H1 (cell line): ENCODE data around the gene MLLT6. TPM values are rescaled to one million over a fixed set of nuclear protein-coding genes. Genes with fewer than 3 reads are reported as not detected.

Source experiments
- CTCF ChIA-PET: fragments of 300-600 bp; sonication (Branson Sonifier 250); formaldehyde crosslinking; loops from one replicate; lab custom pipeline; 2021; ENCODE audit not compliant: partially characterized antibody; lab: Charles Lee
- POLR2A ChIA-PET: fragments of 300-600 bp; sonication (Branson Sonifier 250); formaldehyde crosslinking; loops from one replicate; lab custom pipeline; 2021; ENCODE audit warnings: inconsistent platforms; ENCODE audit not compliant: partially characterized antibody; lab: Charles Lee
- DNase-seq, 2 experiments: peaks; one replicate each; pipeline versions ENCODE4 v3.0.0 to v3.0.0-alpha.2; 2010 to 2022; ENCODE audit warnings: low spot score in 2 of 2, low read depth in 1 of 2, mixed read lengths in 1 of 2
- FAIRE-seq: peaks from 2 replicates; lab custom pipeline; 2011; peaks lifted over from hg19 to GRCh38; lab: Jason Lieb, UNC
- H2AFZ ChIP-seq: 2 replicates; pipeline ENCODE4 v1.8.1; 2012; ENCODE audit warnings: low read length, inconsistent platforms
- H2AK5ac ChIP-seq: 2 replicates; pipeline ENCODE4 v1.6.1; 2013; ENCODE audit warnings: low read depth, low read length
- H2BK120ac ChIP-seq: replicated peaks from 2 replicates; pipeline ENCODE3; 2013; ENCODE audit warnings: low read depth, low read length, inconsistent platforms
- H2BK12ac ChIP-seq: 2 replicates; pipeline ENCODE4 v1.6.1; 2013; ENCODE audit warnings: low read depth, low read length
- H2BK15ac ChIP-seq: 2 replicates; pipeline ENCODE4 v1.6.1; 2013; ENCODE audit warnings: low read length
- H2BK20ac ChIP-seq: 2 replicates; pipeline ENCODE4 v1.6.1; 2013; ENCODE audit warnings: low read length
- H2BK5ac ChIP-seq: 2 replicates; pipeline ENCODE4 v1.6.1; 2013; ENCODE audit warnings: low read depth, low read length
- H3K14ac ChIP-seq: 2 replicates; pipeline ENCODE4 v1.6.1; 2013; ENCODE audit warnings: inconsistent platforms; ENCODE audit not compliant: insufficient read length
- H3K18ac ChIP-seq: 2 replicates; pipeline ENCODE4 v1.6.1; 2013; ENCODE audit warnings: low read length; ENCODE audit errors: extremely low read depth
- H3K23ac ChIP-seq: 2 replicates; pipeline ENCODE4 v1.6.1; 2013; ENCODE audit warnings: inconsistent platforms; ENCODE audit not compliant: insufficient read length
- H3K23me2 ChIP-seq: 2 replicates; pipeline ENCODE4 v1.6.1; 2013; ENCODE audit warnings: low read depth, low read length
- H3K27ac ChIP-seq: 2 replicates; pipeline ENCODE4 v1.6.1; 2011; ENCODE audit warnings: low read depth, low read length, inconsistent platforms
- H3K27me3 ChIP-seq, 4 experiments: replicated peaks in 1 of 4; 1 replicate in 1 of 4; 2 replicates in 3 of 4; pipeline versions ENCODE4 v1.6.1 to v1.8.1; 2011 to 2013; ENCODE audit warnings: low read length in 3 of 4, mild to moderate bottlenecking in 3 of 4, inconsistent platforms in 2 of 4, mixed read lengths in 2 of 4, moderate library complexity in 1 of 4; ENCODE audit not compliant: control insufficient read depth in 3 of 4, insufficient read depth in 3 of 4; ENCODE audit errors: extremely low read depth in 1 of 4
- H3K36me3 ChIP-seq, 4 experiments: 2 replicates each; pipeline versions ENCODE4 v1.6.1 to v1.8.1; 2011 to 2013; ENCODE audit warnings: mild to moderate bottlenecking in 4 of 4, low read length in 3 of 4, moderate library complexity in 2 of 4, control low read depth in 1 of 4, inconsistent platforms in 1 of 4; ENCODE audit not compliant: insufficient read depth in 4 of 4, control insufficient read depth in 2 of 4
- H3K4ac ChIP-seq: replicated peaks from 2 replicates; pipeline ENCODE3; 2013; ENCODE audit warnings: low read length, low read depth, mixed read lengths, inconsistent platforms; ENCODE audit not compliant: insufficient read length
- H3K4me1 ChIP-seq, 4 experiments: replicated peaks in 1 of 4; 1 replicate in 1 of 4; 2 replicates in 3 of 4; pipeline versions ENCODE4 v1.6.1 to v1.8.1; 2011 to 2013; ENCODE audit warnings: low read length in 3 of 4, inconsistent platforms in 2 of 4, mixed read lengths in 1 of 4; ENCODE audit not compliant: insufficient read depth in 4 of 4, control insufficient read depth in 3 of 4
- H3K4me2 ChIP-seq, 2 experiments: 2 replicates each; pipeline versions ENCODE4 v1.6.1 to v1.8.1; 2011 to 2013; ENCODE audit warnings: low read depth in 2 of 2, low read length in 2 of 2, control low read depth in 1 of 2, inconsistent platforms in 1 of 2, mild to moderate bottlenecking in 1 of 2; ENCODE audit not compliant: insufficient read depth in 1 of 2
- H3K4me3 ChIP-seq, 4 experiments: fragments of 200-600, 300-600 bp in 1 of 4; sonication (generic), shearing (Covaris generic), sonication (Bioruptor Twin) in 1 of 4; 2 replicates each; pipeline versions ENCODE4 v1.5.1 to v1.8.1; 2011 to 2016; ENCODE audit warnings: low read length in 4 of 4, low read depth in 3 of 4, control low read depth in 2 of 4, inconsistent platforms in 2 of 4, mild to moderate bottlenecking in 2 of 4, mixed read lengths in 1 of 4, moderate library complexity in 1 of 4; ENCODE audit not compliant: insufficient read depth in 2 of 4; ENCODE audit errors: extremely low read depth in 1 of 4
- H3K56ac ChIP-seq: replicated peaks from 2 replicates; pipeline ENCODE3; 2013; ENCODE audit warnings: low read depth, mild to moderate bottlenecking, mixed read lengths, low read length, inconsistent platforms; ENCODE audit not compliant: insufficient read length
- H3K79me1 ChIP-seq: 2 replicates; pipeline ENCODE4 v1.6.1; 2013; ENCODE audit warnings: low read depth, low read length, control low read depth
- H3K79me2 ChIP-seq, 2 experiments: 2 replicates each; pipeline versions ENCODE4 v1.6.1 to v1.8.1; 2012 to 2013; ENCODE audit warnings: low read length in 2 of 2, mild to moderate bottlenecking in 2 of 2, inconsistent platforms in 1 of 2; ENCODE audit not compliant: insufficient read depth in 2 of 2, control insufficient read depth in 1 of 2
- H3K9ac ChIP-seq, 4 experiments: replicated peaks in 1 of 4; 1 replicate in 1 of 4; 2 replicates in 3 of 4; pipeline versions ENCODE4 v1.6.1 to v1.8.1; 2011 to 2013; ENCODE audit warnings: low read depth in 3 of 4, low read length in 3 of 4, control low read depth in 2 of 4, mild to moderate bottlenecking in 2 of 4, moderate library complexity in 2 of 4, inconsistent platforms in 1 of 4; ENCODE audit errors: extremely low read depth in 1 of 4
- H3K9me3 ChIP-seq, 2 experiments: 2 replicates each; pipeline versions ENCODE4 v1.6.1 to v1.8.1; 2012 to 2013; ENCODE audit warnings: mild to moderate bottlenecking in 2 of 2, moderate library complexity in 2 of 2, control low read depth in 1 of 2, inconsistent platforms in 1 of 2, low read depth in 1 of 2, low read length in 1 of 2, mixed read lengths in 1 of 2; ENCODE audit not compliant: insufficient read depth in 2 of 2
- H4K20me1 ChIP-seq, 2 experiments: replicated peaks in 1 of 2; 2 replicates each; pipeline versions ENCODE3 to v1.8.1; 2011 to 2013; ENCODE audit warnings: inconsistent platforms in 2 of 2, low read length in 2 of 2, mild to moderate bottlenecking in 1 of 2; ENCODE audit not compliant: insufficient read depth in 2 of 2, control insufficient read depth in 1 of 2
- H4K5ac ChIP-seq: 2 replicates; pipeline ENCODE4 v1.6.1; 2013; ENCODE audit warnings: low read length, low read depth, mixed read lengths, inconsistent platforms; ENCODE audit not compliant: insufficient read length
- H4K8ac ChIP-seq: 2 replicates; pipeline ENCODE4 v1.8.0; 2013; ENCODE audit warnings: mild to moderate bottlenecking, moderate library complexity, low read length, inconsistent platforms; ENCODE audit not compliant: insufficient read depth; ENCODE audit errors: extremely low read depth
- H4K91ac ChIP-seq: replicated peaks from 2 replicates; pipeline ENCODE3; 2013; ENCODE audit warnings: low read length, mixed read lengths, inconsistent platforms; ENCODE audit not compliant: insufficient read length
- BCL11A ChIP-seq, 2 experiments: IDR thresholded peaks; one replicate each; pipeline ENCODE4 v1.6.1; 2011; ENCODE audit warnings: low read depth in 2 of 2, low read length in 2 of 2, mild to moderate bottlenecking in 2 of 2
- GABPA ChIP-seq: IDR thresholded peaks from 2 replicates; pipeline ENCODE4 v1.6.1; 2011; ENCODE audit warnings: mild to moderate bottlenecking, low read length, moderate library complexity, borderline replicate concordance; ENCODE audit not compliant: insufficient read depth
- WGBS, 2 experiments: shearing (Covaris generic) in 1 of 2; methylation state at CpG; one replicate each; pipeline versions ENCODE4 v1.1.6 to v1.1.7; 2013 to 2015; ENCODE audit warnings: low lambda C conversion rate in 2 of 2, mixed read lengths in 2 of 2, inconsistent platforms in 1 of 2, low coverage in 1 of 2, missing lambda C conversion rate in 1 of 2; ENCODE audit not compliant: insufficient replicate concordance in 2 of 2, insufficient coverage in 1 of 2, insufficient read length in 1 of 2; ENCODE audit errors: extremely low coverage in 1 of 2, missing lambda C conversion rate in 1 of 2; 5-methylcytosine and 5-hydroxymethylcytosine counted together
- polyA plus RNA-seq, 7 experiments: library from polyadenylated mRNA; depleted of rRNA in 3 of 7; stranded (reverse) in 5 of 7; unstranded in 2 of 7; fragments of >200 nt in 5 of 7; fragments of 200-250 nt in 2 of 7; gene quantifications; 1 replicate in 5 of 7; 2 replicates in 1 of 7; 4 replicates in 1 of 7; pipeline versions ENCODE4 v1.2.1 to v1.2.3, GENCODE V29; 2011 to 2013; ENCODE audit warnings: missing spikeins in 2 of 7, mixed read lengths in 2 of 7
- total RNA-seq: library from RNA; stranded (reverse); fragmentation: NEBNext Ultra II Directional; extraction: Animal tissue kit (Norgen Biotek cat#: 25700); gene quantifications from 2 replicates; pipeline ENCODE4 v1.2.1, GENCODE V29; 2021

Gene MLLT6
- total and polyA plus RNA-seq, 2 of the 8 experiments (the other 6 are each of a cell fraction or from before 2014, with no cell fraction given) = 6.5 to 8.0 TPM

DNA sequence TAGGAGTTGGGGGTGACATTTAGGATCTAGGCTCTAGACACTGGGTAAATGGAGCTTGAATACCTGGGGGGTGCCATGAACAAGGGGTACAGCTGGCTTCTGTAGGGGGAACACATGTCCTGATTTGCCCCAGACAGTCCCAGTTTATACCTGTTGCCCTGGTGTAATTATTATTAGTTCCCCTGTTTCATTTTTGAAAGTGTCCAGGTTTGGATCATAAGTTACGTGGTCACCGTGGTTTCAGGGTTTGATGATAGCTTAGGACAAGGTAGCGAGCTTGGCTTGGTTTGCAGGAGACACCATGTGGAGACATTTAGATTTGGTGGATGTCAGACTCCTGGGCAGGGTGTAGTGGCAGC, 5.5 kb downstream of the MLLT6 start:
- CTCF ChIA-PET = interaction anchor here (0.8 to 3.4 kb wide), 19 partner anchors 8 to 130 kb away, joined by 3 to 21 read pairs (median 4); no protein-coding TSS in a partner anchor
- Histone ChIP-seq H3K27ac (no peak overlapping the region), H4K5ac (no peak overlapping the region), H4K20me1 (peaks cover 2 to 7% of the 10 kb centered on the region in 2 experiments), H3K56ac (no peak overlapping the region), H3K9me3 (no peaks in the 10 kb centered on the region), H2BK12ac (no peak overlapping the region), H2BK15ac (no peak overlapping the region), H4K91ac (no peak overlapping the region), H3K79me1 (no peaks in the 10 kb centered on the region), H3K36me3 (no peaks in the 10 kb centered on the region), H3K18ac (no peak overlapping the region), H2BK20ac (no peak overlapping the region), H2AFZ (no peak overlapping the region), H3K4me1 (peaks cover 15 to 40% (median 27%) of the 10 kb centered on the region in 4 experiments), H3K14ac (no peak overlapping the region), H4K8ac (no peak overlapping the region), H3K4ac (no peak overlapping the region), H3K4me3 (no peak overlapping the region), H3K23ac (no peak overlapping the region), H3K9ac (no peak overlapping the region), H2BK120ac (no peak overlapping the region), H2AK5ac (no peak overlapping the region), H3K4me2 (no peak overlapping the region), H3K79me2 (no peaks in the 10 kb centered on the region), H3K23me2 (peaks cover 12% of the 10 kb centered on the region), H2BK5ac (no peak overlapping the region), H3K27me3 (peaks cover 4 to 38% (median 23%) of the 10 kb centered on the region in 4 experiments)
- TF ChIP-seq GABPA (no peak), BCL11A (IDR thresholded peaks at IDR 0.05; ENCODE audit: low read depth in 2 of 2, low read length in 2 of 2) (no peak)
- DNase-seq (no peak), FAIRE-seq (no peak)
- WGBS, 2 experiments = 97% methylated on average over 3 of the region's 3 CpGs; no CpG with 5 or more reads in 1 of the 2 experiments
- POLR2A ChIA-PET = interaction anchor here (0.6 to 2.7 kb wide), 10 partner anchors 9 to 112 kb away, joined by 3 to 24 read pairs (median 4); no protein-coding TSS in a partner anchor
